H1 (cell line): ENCODE data around the gene PIANP. TPM values are rescaled to one million over a fixed set of nuclear protein-coding genes. Genes with fewer than 3 reads are reported as not detected.

Experiments used
- CHD1 ChIP-seq: IDR thresholded peaks from 2 replicates; pipeline ENCODE4 v1.6.1; 2012; ENCODE audit warnings: low read depth, low read length, improper control_type of control experiment
- CREB1 ChIP-seq: IDR thresholded peaks from 2 replicates; pipeline ENCODE4 v1.6.1; 2012; ENCODE audit warnings: inconsistent platforms
- EP300 ChIP-seq, 2 experiments: IDR thresholded peaks; 1 replicate in 1 of 2; 2 replicates in 1 of 2; pipeline ENCODE4 v1.6.1; 2011 to 2012; ENCODE audit warnings: low read depth in 2 of 2, low read length in 2 of 2, mild to moderate bottlenecking in 2 of 2, borderline replicate concordance in 1 of 2, inconsistent platforms in 1 of 2, moderate library complexity in 1 of 2
- GABPA ChIP-seq: IDR thresholded peaks from 2 replicates; pipeline ENCODE4 v1.6.1; 2011; ENCODE audit warnings: mild to moderate bottlenecking, low read length, moderate library complexity, borderline replicate concordance; ENCODE audit not compliant: insufficient read depth
- KDM1A ChIP-seq: fragments of 200-600, 300-600 bp; sonication (generic); IDR thresholded peaks from 2 replicates; pipeline ENCODE4 v1.7.1; 2016; ENCODE audit warnings: mild to moderate bottlenecking, low read length, borderline replicate concordance
- POLR2A ChIP-seq, 2 experiments: IDR thresholded peaks; 1 replicate in 1 of 2; 2 replicates in 1 of 2; pipeline ENCODE4 v1.6.1; 2011; ENCODE audit warnings: low read depth in 2 of 2, low read length in 2 of 2, mild to moderate bottlenecking in 2 of 2; ENCODE audit errors: control extremely low read depth in 1 of 2
- RBBP5 ChIP-seq: IDR thresholded peaks from 2 replicates; pipeline ENCODE4 v1.7.1; 2012; ENCODE audit warnings: low read depth, mild to moderate bottlenecking, inconsistent platforms, low read length, moderate library complexity, borderline replicate concordance
- SIX5 ChIP-seq: IDR thresholded peaks from 2 replicates; pipeline ENCODE4 v1.6.1; 2011; ENCODE audit warnings: mild to moderate bottlenecking, low read depth, low read length
- TBP ChIP-seq: IDR thresholded peaks from 2 replicates; pipeline ENCODE4 v1.6.1; 2011; ENCODE audit warnings: low read depth, low read length, improper control_type of control experiment
- polyA plus RNA-seq, 7 experiments: library from polyadenylated mRNA; depleted of rRNA in 3 of 7; stranded (reverse) in 5 of 7; unstranded in 2 of 7; fragments of >200 nt in 5 of 7; fragments of 200-250 nt in 2 of 7; gene quantifications; 1 replicate in 5 of 7; 2 replicates in 1 of 7; 4 replicates in 1 of 7; pipeline versions ENCODE4 v1.2.1 to v1.2.3, GENCODE V29; 2011 to 2013; ENCODE audit warnings: missing spikeins in 2 of 7, mixed read lengths in 2 of 7
- total RNA-seq: library from RNA; stranded (reverse); fragmentation: NEBNext Ultra II Directional; extraction: Animal tissue kit (Norgen Biotek cat#: 25700); gene quantifications from 2 replicates; pipeline ENCODE4 v1.2.1, GENCODE V29; 2021

The PIANP gene
- total and polyA plus RNA-seq, 2 of the 8 experiments (the other 6 are each of a cell fraction or from before 2014, with no cell fraction given), result 6.3 to 9.8 TPM

GRCh38 chr12:6646276-6647082 lies 54.1 kb downstream of the PIANP start (continued):
- TF ChIP-seq CHD1 (no peak), KDM1A (no peak), POLR2A (IDR thresholded peaks at IDR 0.05; ENCODE audit: control extremely low read depth in 1 of 2, low read depth in 2 of 2, low read length in 2 of 2) (no peak), CREB1 (no peak), RBBP5 (no peak), SIX5 (no peak), TBP (no peak), GABPA (no peak), EP300 (IDR thresholded peaks at IDR 0.05; ENCODE audit: borderline replicate concordance in 1 of 2, low read depth in 2 of 2, low read length in 2 of 2) (no peak)
